K562 treated with DMSO at 1 percent for 24 hours (cell line): Measurements from ENCODE around the gene FOXRED2. TPM values are rescaled to one million over a fixed set of nuclear protein-coding genes. Genes with fewer than 3 reads are reported as not detected.

ENCODE experiments used
- total RNA-seq: library from RNA; unstranded; fragments of 300-600 nt; gene quantifications from 2 replicates; pipeline ENCODE4 v1.2.3, GENCODE V29; 2022; ENCODE audit warnings: low read depth; ENCODE audit not compliant: insufficient read depth

Gene FOXRED2
- total RNA-seq: 57.3 and 60.9 TPM in 2 replicates

GRCh38 chr22:36506637-36507517 is at the start of gene FOXRED2:
Gene FOXRED2, minus strand, starts transcription at chr22:36507040. Its CDS starts 618 bp downstream, at chr22:36506422.

GRCh38 chr22:36528795-36529751 is 22.2 kb upstream of the FOXRED2 start, which contains the start of gene EIF3D:
Gene EIF3D, minus strand, starts transcription at chr22:36529166. Its CDS starts 3,045 bp downstream, at chr22:36526121.

GRCh38 chr22:36481393-36482168 is 25.3 kb downstream of the FOXRED2 start, which contains the start of gene TXN2:
Gene TXN2, minus strand, starts transcription at chr22:36481640. Its CDS starts 803 bp downstream, at chr22:36480837.

Other genes starting within 250 kb of the FOXRED2 start
- gene MYH9, start 119.1 kb downstream of the FOXRED2 start, total RNA-seq: 101 and 107 TPM in 2 replicates
- gene TXN2, start 25.4 kb downstream of the FOXRED2 start, total RNA-seq: 114 and 115 TPM in 2 replicates
- 261 and 303 TPM in 2 replicates for gene EIF3D, start 22.1 kb upstream of the FOXRED2 start, total RNA-seq
- gene CACNG2, start 196.7 kb upstream of the FOXRED2 start, total RNA-seq: not detected in 2 replicates